HCT116 (cell line): ENCODE results near the gene PARP6. TPM values are rescaled to one million over a fixed set of nuclear protein-coding genes. Genes with fewer than 3 reads are reported as not detected.

Source experiments
- ATAC-seq: fragments of 200-7000 bp; cut with Tn5 transposase; 2 replicates; pipeline ENCODE4 v1.9.1; 2020; ENCODE audit warnings: mild to moderate bottlenecking, moderate library complexity
- BruUV-seq: library from RNA; stranded (reverse); fragments of 400-500 nt; replicated peaks from 2 replicates; lab custom pipeline; 2021; lab: Mats Ljungman, UMichigan
- CTCF ChIA-PET: fragments of 300-600 bp; sonication (Branson Sonifier 250); formaldehyde crosslinking; loops from one replicate; lab custom pipeline; 2021; ENCODE audit warnings: antibody characterized with exemption; lab: Charles Lee
- POLR2A ChIA-PET: fragments of 300-600, 350-600 bp; sonication (Branson Sonifier 250); formaldehyde crosslinking; loops from one replicate; lab custom pipeline; 2021; ENCODE audit warnings: antibody characterized with exemption; lab: Charles Lee
- RAD21 ChIA-PET, 2 experiments: fragments of 300-600 bp; sonication (Branson Sonifier 250); formaldehyde crosslinking; loops; one replicate each; lab custom pipeline; 2023; ENCODE audit warnings: low total read pairs in 2 of 2; ENCODE audit not compliant: uncharacterized antibody in 2 of 2, unreplicated experiment in 2 of 2, low non-redundant PET in 1 of 2; lab: Charles Lee
- DNase-seq: peaks from one replicate; pipeline ENCODE4 v3.0.0-alpha.2; 2010; ENCODE audit warnings: low read depth, low spot score
- H2AFZ ChIP-seq: fragments of 200-600 bp; shearing (Covaris generic), sonication (generic); 2 replicates; pipeline ENCODE4 v1.6.1; 2017; ENCODE audit warnings: low read depth, mixed run types, mixed read lengths, antibody characterized with exemption, low read length; ENCODE audit not compliant: poor library complexity, severe bottlenecking
- H3K27ac ChIP-seq: 2 replicates; pipeline ENCODE4 v1.5.1; 2012; ENCODE audit warnings: low read depth, low read length
- H3K27me3 ChIP-seq: fragments of 200-600 bp; sonication (generic); 2 replicates; pipeline ENCODE4 v1.6.1; 2016; ENCODE audit warnings: mixed run types, low read length, mixed read lengths; ENCODE audit not compliant: insufficient read depth
- H3K36me3 ChIP-seq, 2 experiments: fragments of 200-500 bp in 1 of 2; fragments of 200-600 bp in 1 of 2; sonication (Bioruptor generic) in 1 of 2; sonication (generic) in 1 of 2; 2 replicates each; pipeline versions ENCODE4 v1.5.1 to v1.6.1; 2014 to 2016; ENCODE audit warnings: low read length in 2 of 2, inconsistent platforms in 1 of 2, mixed read lengths in 1 of 2, mixed run types in 1 of 2; ENCODE audit not compliant: insufficient read depth in 2 of 2, control insufficient read depth in 1 of 2
- H3K4me1 ChIP-seq, 2 experiments: fragments of 200-600 bp in 1 of 2; sonication (generic) in 1 of 2; 2 replicates each; pipeline versions ENCODE4 v1.5.1 to v1.6.1; 2012 to 2017; ENCODE audit warnings: low read length in 2 of 2, inconsistent platforms in 1 of 2, mild to moderate bottlenecking in 1 of 2, mixed read lengths in 1 of 2, mixed run types in 1 of 2, moderate library complexity in 1 of 2; ENCODE audit not compliant: insufficient read depth in 2 of 2, control insufficient read depth in 1 of 2
- H3K4me2 ChIP-seq: fragments of 200-600 bp; sonication (generic); 2 replicates; pipeline ENCODE4 v1.6.1; 2017; ENCODE audit warnings: mixed run types, low read length, mixed read lengths
- H3K4me3 ChIP-seq, 2 experiments: fragments of 200-600 bp in 1 of 2; sonication (generic) in 1 of 2; replicated peaks in 1 of 2; 2 replicates each; pipeline ENCODE4 v1.5.1; 2011 to 2016; ENCODE audit warnings: low read length in 2 of 2, control low read depth in 1 of 2, low read depth in 1 of 2, mild to moderate bottlenecking in 1 of 2, mixed read lengths in 1 of 2, mixed run types in 1 of 2
- H3K79me2 ChIP-seq: fragments of 200-600 bp; sonication (generic); 2 replicates; pipeline ENCODE4 v1.6.1; 2017; ENCODE audit warnings: mild to moderate bottlenecking, mixed run types, low read length, moderate library complexity, mixed read lengths; ENCODE audit not compliant: insufficient read depth
- H3K9ac ChIP-seq: fragments of 200-600 bp; sonication (generic); 2 replicates; pipeline ENCODE4 v1.6.1; 2016; ENCODE audit warnings: low read length, mixed read lengths
- H3K9me2 ChIP-seq: fragments of 200-600 bp; sonication (generic), shearing (Covaris generic); 2 replicates; pipeline ENCODE4 v1.6.1; 2017; ENCODE audit warnings: mixed run types, mild to moderate bottlenecking, moderate library complexity; ENCODE audit not compliant: insufficient read depth
- H3K9me3 ChIP-seq, 2 experiments: fragments of 200-500 bp in 1 of 2; fragments of 200-600 bp in 1 of 2; sonication (Bioruptor generic) in 1 of 2; sonication (generic) in 1 of 2; 2 replicates each; pipeline ENCODE4 v1.6.1; 2014 to 2017; ENCODE audit warnings: low read length in 2 of 2, mixed read lengths in 2 of 2, inconsistent platforms in 1 of 2, low read depth in 1 of 2, mild to moderate bottlenecking in 1 of 2, mixed run types in 1 of 2, moderate library complexity in 1 of 2; ENCODE audit not compliant: control insufficient read depth in 1 of 2, insufficient read depth in 1 of 2
- H4K20me1 ChIP-seq: fragments of 200-600 bp; sonication (generic), shearing (Covaris generic); 2 replicates; pipeline ENCODE4 v1.6.1; 2017; ENCODE audit warnings: mixed run types, mild to moderate bottlenecking, moderate library complexity; ENCODE audit not compliant: insufficient read depth
- CBX3 ChIP-seq: IDR thresholded peaks from 2 replicates; pipeline ENCODE4 v1.6.1; 2012; ENCODE audit warnings: low read depth
- EGR1 ChIP-seq: IDR thresholded peaks from 2 replicates; pipeline ENCODE4 v1.6.1; 2012; ENCODE audit warnings: low read depth
- ELF1 ChIP-seq: IDR thresholded peaks from 2 replicates; pipeline ENCODE4 v1.6.1; 2012; ENCODE audit warnings: low read depth, borderline replicate concordance
- EZH2 ChIP-seq: fragments of 200-600 bp; sonication (generic); IDR thresholded peaks from 2 replicates; pipeline ENCODE4 v1.6.1; 2017; ENCODE audit warnings: antibody characterized with exemption, mixed run types
- EZH2phosphoT487 ChIP-seq: fragments of 200-600 bp; IDR thresholded peaks from 2 replicates; pipeline ENCODE4 v1.6.1; 2018; ENCODE audit warnings: antibody characterized with exemption, borderline replicate concordance
- FOSL1 ChIP-seq: IDR thresholded peaks from 2 replicates; pipeline ENCODE4 v1.6.1; 2012; ENCODE audit warnings: low read depth
- JUND ChIP-seq: IDR thresholded peaks from 2 replicates; pipeline ENCODE4 v1.6.1; 2012
- RAD21 ChIP-seq: IDR thresholded peaks from 2 replicates; pipeline ENCODE4 v1.6.1; 2012; ENCODE audit warnings: low read depth, mild to moderate bottlenecking
- SIN3A ChIP-seq: IDR thresholded peaks from 2 replicates; pipeline ENCODE4 v1.6.1; 2012; ENCODE audit warnings: low read depth
- SRF ChIP-seq: IDR thresholded peaks from 2 replicates; pipeline ENCODE4 v1.6.1; 2012; ENCODE audit warnings: low read depth
- TCF7L2 ChIP-seq: IDR thresholded peaks from 2 replicates; pipeline ENCODE4 v1.7.0; 2011; ENCODE audit warnings: borderline replicate concordance, inconsistent platforms; ENCODE audit not compliant: insufficient read depth, insufficient read length; ENCODE audit errors: extremely low read depth
- YY1 ChIP-seq: IDR thresholded peaks from 2 replicates; pipeline ENCODE4 v1.6.1; 2011; ENCODE audit warnings: low read length, low read depth, moderate library complexity, mild to moderate bottlenecking; ENCODE audit not compliant: insufficient replicate concordance; ENCODE audit errors: extremely low read depth
- ZNF274 ChIP-seq: fragments of 200-500 bp; sonication (Bioruptor generic); IDR thresholded peaks from 2 replicates; pipeline ENCODE4 v1.6.1; 2014; ENCODE audit warnings: mild to moderate bottlenecking, low read depth, low read length, inconsistent platforms
- intact Hi-C: fragments of 100-400 bp; cut with micrococcal nuclease; formaldehyde crosslinking; loops from 2 replicates; pipeline ENCODE4 v1.10.0; 2022
- total RNA-seq: library from RNA; stranded (reverse); gene quantifications from one replicate; pipeline ENCODE4 v1.2.1, GENCODE V29; 2021; ENCODE audit not compliant: unreplicated experiment
- TF ChIP-seq, protein P1 (sequence below): IDR thresholded peaks from 2 replicates; pipeline ENCODE4 v1.6.1; 2012
- TF ChIP-seq, protein P2 (sequence below): IDR thresholded peaks from 2 replicates; pipeline ENCODE4 v1.6.1; 2012; ENCODE audit warnings: low read depth
- TF ChIP-seq, protein P3 (sequence below): IDR thresholded peaks from 2 replicates; pipeline ENCODE4 v1.6.1; 2012
- TF ChIP-seq, protein P4 (sequence below): IDR thresholded peaks from 2 replicates; pipeline ENCODE4 v1.6.1; 2011; ENCODE audit warnings: mild to moderate bottlenecking, low read length, moderate library complexity; ENCODE audit not compliant: insufficient replicate concordance; ENCODE audit errors: extremely low read depth
- TF ChIP-seq, protein P5 (sequence below), 3 experiments: fragments of 200-600 bp in 1 of 3; sonication (generic) in 1 of 3; IDR thresholded peaks in 2 of 3; conservative IDR thresholded peaks in 1 of 3; 2 replicates each; pipeline ENCODE4 v1.5.1; 2012 to 2017; ENCODE audit warnings: low read depth in 2 of 3, low read length in 2 of 3, antibody characterized with exemption in 1 of 3, borderline replicate concordance in 1 of 3, control low read depth in 1 of 3, mild to moderate bottlenecking in 1 of 3, mixed read lengths in 1 of 3, mixed run types in 1 of 3, moderate library complexity in 1 of 3; ENCODE audit not compliant: insufficient read depth in 1 of 3

Gene PARP6
- total RNA-seq, 1 experiment from 2014 or later = 67.9 TPM

DNA sequence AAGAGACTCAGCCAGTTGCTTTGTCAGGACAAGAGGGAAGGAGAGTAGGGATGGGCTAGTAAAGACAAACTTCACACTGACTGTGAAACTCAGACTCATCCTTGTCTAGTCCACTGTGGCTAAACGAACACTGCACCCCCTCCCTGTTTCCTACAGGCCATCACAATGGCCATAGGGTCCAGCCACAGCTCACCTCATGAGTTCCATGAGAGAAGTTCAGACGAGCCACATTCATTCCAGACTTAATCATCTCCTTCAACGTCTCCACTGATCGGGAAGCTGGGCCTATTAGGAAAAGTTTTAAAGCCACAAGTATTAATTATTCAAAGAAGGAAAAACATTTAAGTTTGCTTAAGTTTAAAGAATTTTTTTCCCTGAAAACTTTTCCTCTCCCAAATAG lies 55.1 kb downstream of the PARP6 start:
- H3K4me2 ChIP-seq = no peak overlapping the region
- DNase-seq = no peak
- CTCF ChIA-PET = interaction anchor here (1.2 kb wide), 1 partner anchor 10 kb away, joined by 4 read pairs; no protein-coding TSS in a partner anchor
- no TSS peak for BruUV-seq
- H3K27ac ChIP-seq = no peak overlapping the region
- no peak for TF ChIP-seq RAD21
- TF ChIP-seq FOSL1 = no peak
- TF ChIP-seq ELF1 = no peak
- TF ChIP-seq EGR1 = no peak
- TF ChIP-seq, protein P1, sequence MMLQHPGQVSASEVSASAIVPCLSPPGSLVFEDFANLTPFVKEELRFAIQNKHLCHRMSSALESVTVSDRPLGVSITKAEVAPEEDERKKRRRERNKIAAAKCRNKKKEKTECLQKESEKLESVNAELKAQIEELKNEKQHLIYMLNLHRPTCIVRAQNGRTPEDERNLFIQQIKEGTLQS = no peak
- TF ChIP-seq EZH2 = no peak
- TF ChIP-seq, protein P2, sequence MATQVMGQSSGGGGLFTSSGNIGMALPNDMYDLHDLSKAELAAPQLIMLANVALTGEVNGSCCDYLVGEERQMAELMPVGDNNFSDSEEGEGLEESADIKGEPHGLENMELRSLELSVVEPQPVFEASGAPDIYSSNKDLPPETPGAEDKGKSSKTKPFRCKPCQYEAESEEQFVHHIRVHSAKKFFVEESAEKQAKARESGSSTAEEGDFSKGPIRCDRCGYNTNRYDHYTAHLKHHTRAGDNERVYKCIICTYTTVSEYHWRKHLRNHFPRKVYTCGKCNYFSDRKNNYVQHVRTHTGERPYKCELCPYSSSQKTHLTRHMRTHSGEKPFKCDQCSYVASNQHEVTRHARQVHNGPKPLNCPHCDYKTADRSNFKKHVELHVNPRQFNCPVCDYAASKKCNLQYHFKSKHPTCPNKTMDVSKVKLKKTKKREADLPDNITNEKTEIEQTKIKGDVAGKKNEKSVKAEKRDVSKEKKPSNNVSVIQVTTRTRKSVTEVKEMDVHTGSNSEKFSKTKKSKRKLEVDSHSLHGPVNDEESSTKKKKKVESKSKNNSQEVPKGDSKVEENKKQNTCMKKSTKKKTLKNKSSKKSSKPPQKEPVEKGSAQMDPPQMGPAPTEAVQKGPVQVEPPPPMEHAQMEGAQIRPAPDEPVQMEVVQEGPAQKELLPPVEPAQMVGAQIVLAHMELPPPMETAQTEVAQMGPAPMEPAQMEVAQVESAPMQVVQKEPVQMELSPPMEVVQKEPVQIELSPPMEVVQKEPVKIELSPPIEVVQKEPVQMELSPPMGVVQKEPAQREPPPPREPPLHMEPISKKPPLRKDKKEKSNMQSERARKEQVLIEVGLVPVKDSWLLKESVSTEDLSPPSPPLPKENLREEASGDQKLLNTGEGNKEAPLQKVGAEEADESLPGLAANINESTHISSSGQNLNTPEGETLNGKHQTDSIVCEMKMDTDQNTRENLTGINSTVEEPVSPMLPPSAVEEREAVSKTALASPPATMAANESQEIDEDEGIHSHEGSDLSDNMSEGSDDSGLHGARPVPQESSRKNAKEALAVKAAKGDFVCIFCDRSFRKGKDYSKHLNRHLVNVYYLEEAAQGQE = no peak
- TF ChIP-seq CBX3 = no peak
- no peak for TF ChIP-seq SIN3A
- TF ChIP-seq EZH2phosphoT487 = no peak
- no peak for TF ChIP-seq YY1
- TF ChIP-seq, protein P3, sequence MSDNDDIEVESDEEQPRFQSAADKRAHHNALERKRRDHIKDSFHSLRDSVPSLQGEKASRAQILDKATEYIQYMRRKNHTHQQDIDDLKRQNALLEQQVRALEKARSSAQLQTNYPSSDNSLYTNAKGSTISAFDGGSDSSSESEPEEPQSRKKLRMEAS = no peak
- TF ChIP-seq JUND = no peak
- TF ChIP-seq ZNF274 = no peak
- no peak for TF ChIP-seq TCF7L2
- TF ChIP-seq SRF = no peak
- TF ChIP-seq, protein P4, sequence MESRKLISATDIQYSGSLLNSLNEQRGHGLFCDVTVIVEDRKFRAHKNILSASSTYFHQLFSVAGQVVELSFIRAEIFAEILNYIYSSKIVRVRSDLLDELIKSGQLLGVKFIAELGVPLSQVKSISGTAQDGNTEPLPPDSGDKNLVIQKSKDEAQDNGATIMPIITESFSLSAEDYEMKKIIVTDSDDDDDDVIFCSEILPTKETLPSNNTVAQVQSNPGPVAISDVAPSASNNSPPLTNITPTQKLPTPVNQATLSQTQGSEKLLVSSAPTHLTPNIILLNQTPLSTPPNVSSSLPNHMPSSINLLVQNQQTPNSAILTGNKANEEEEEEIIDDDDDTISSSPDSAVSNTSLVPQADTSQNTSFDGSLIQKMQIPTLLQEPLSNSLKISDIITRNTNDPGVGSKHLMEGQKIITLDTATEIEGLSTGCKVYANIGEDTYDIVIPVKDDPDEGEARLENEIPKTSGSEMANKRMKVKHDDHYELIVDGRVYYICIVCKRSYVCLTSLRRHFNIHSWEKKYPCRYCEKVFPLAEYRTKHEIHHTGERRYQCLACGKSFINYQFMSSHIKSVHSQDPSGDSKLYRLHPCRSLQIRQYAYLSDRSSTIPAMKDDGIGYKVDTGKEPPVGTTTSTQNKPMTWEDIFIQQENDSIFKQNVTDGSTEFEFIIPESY = no peak
- TF ChIP-seq, protein P5, sequence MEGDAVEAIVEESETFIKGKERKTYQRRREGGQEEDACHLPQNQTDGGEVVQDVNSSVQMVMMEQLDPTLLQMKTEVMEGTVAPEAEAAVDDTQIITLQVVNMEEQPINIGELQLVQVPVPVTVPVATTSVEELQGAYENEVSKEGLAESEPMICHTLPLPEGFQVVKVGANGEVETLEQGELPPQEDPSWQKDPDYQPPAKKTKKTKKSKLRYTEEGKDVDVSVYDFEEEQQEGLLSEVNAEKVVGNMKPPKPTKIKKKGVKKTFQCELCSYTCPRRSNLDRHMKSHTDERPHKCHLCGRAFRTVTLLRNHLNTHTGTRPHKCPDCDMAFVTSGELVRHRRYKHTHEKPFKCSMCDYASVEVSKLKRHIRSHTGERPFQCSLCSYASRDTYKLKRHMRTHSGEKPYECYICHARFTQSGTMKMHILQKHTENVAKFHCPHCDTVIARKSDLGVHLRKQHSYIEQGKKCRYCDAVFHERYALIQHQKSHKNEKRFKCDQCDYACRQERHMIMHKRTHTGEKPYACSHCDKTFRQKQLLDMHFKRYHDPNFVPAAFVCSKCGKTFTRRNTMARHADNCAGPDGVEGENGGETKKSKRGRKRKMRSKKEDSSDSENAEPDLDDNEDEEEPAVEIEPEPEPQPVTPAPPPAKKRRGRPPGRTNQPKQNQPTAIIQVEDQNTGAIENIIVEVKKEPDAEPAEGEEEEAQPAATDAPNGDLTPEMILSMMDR (IDR thresholded peaks at IDR 0.05 in 2 of 3, conservative IDR thresholded peaks at IDR 0.05 in 1 of 3; ENCODE audit: borderline replicate concordance in 1 of 3, insufficient read depth in 1 of 3, low read depth in 2 of 3, low read length in 2 of 3) = no peak
- TF ChIP-seq, all 23 proteins: peak for 0
- Histone ChIP-seq H3K36me3 (peaks cover 79 to 83% of the 10 kb centered on the region in 2 experiments), H2AFZ (no peak overlapping the region), H3K27me3 (no peaks in the 10 kb centered on the region), H3K9me3 (no peaks in the 10 kb centered on the region), H3K4me3 (no peak overlapping the region), H3K4me1 (peaks cover 0 to 2% of the 10 kb centered on the region in 2 experiments; a peak in 1 of 4 replicates), H3K9ac (no peak overlapping the region), H4K20me1 (peaks cover 52% of the 10 kb centered on the region; the same call in 1 of the 2 replicates), H3K9me2 (no peaks in the 10 kb centered on the region), H3K79me2 (peaks cover 99% of the 10 kb centered on the region)
- no peak for ATAC-seq
- intact Hi-C loops = no loop called here
- ChIA-PET POLR2A (interaction anchor here (1.2 kb wide), 1 partner anchor 10 kb away, joined by 5 read pairs; no protein-coding TSS in a partner anchor), RAD21 (no interaction called here)
